GM21367 (cell line): Measurements from ENCODE around the gene KIFBP.
"Not testable (repeated sequence)": the region's sequence is repeated elsewhere in the genome, so short reads cannot be mapped to it uniquely, and the experiment has no call there.

ENCODE experiments used
- ATAC-seq: cut with Tn5 transposase; IDR thresholded peaks from one replicate; pipeline ENCODE4 v1.9.1; 2021; ENCODE audit not compliant: unreplicated experiment

Gene KIFBP, protein sequence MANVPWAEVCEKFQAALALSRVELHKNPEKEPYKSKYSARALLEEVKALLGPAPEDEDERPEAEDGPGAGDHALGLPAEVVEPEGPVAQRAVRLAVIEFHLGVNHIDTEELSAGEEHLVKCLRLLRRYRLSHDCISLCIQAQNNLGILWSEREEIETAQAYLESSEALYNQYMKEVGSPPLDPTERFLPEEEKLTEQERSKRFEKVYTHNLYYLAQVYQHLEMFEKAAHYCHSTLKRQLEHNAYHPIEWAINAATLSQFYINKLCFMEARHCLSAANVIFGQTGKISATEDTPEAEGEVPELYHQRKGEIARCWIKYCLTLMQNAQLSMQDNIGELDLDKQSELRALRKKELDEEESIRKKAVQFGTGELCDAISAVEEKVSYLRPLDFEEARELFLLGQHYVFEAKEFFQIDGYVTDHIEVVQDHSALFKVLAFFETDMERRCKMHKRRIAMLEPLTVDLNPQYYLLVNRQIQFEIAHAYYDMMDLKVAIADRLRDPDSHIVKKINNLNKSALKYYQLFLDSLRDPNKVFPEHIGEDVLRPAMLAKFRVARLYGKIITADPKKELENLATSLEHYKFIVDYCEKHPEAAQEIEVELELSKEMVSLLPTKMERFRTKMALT

GRCh38 chr10:68988530-68989316, at the start of gene KIFBP:
KIFBP (plus strand) TSS chr10:68988803; CDS start chr10:68988833, 30 bp downstream.
- ATAC-seq: peak; percentile 77

- ATAC-seq: no peak
These were observed 49.7 kb upstream of the KIFBP start for GRCh38 chr10:68938884-68939283.

DNA sequence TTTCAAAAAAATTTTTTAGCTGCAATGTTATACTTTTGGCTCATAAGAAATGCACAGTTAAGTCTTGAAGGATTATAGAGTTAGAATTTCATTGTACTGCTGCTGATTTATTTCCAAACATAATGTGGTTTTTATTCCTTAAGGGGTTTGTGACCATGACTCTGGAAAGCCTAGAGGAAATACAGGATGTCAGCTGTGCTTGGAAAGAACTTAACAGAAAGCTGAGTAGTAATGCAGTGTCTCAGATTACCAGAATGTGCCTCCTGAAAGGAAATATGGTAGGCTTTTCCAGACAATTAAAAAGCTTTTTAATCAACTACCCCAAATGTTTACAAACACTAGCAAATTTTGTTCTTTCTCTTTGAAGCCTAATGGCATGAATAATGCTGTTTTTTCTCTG, 47.7 kb upstream of the KIFBP start:
- not testable (repeated sequence) for ATAC-seq

DNA sequence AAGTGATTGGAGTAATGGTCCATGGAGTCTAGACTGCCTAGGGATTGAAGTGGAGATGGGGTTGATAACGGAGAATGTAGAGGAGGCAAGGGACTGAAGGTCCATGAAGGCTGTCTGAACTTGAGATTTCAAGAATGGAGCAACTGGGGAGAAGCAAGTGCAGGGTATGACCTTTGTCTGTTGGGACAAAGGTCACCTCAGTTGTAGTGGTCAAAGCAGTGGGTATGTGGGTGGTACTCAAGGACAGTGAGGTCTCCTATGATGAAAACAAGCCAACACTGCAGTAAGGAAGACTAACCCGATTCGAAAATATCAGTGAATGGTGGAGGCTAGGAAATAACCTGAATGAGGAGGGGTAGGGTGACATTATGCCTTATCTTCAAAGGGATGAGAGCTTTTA, 38.0 kb upstream of the KIFBP start:
- no peak for ATAC-seq

GRCh38 chr10:68954904-68955303, 33.7 kb upstream of the KIFBP start:
- ATAC-seq: no peak

GRCh38 chr10:68955355-68955831, 33.2 kb upstream of the KIFBP start:
- no peak for ATAC-seq

- peak; percentile 81 for ATAC-seq
These were observed 32.6 kb upstream of the KIFBP start, which contains the start of gene DDX21 for GRCh38 chr10:68955832-68956532. DDX21 (plus strand) TSS chr10:68956170; CDS start chr10:68956226, 56 bp downstream.

GRCh38 chr10:68957284-68957615, 31.4 kb upstream of the KIFBP start:
- ATAC-seq: no peak

- no peak for ATAC-seq
These were observed 30.9 kb upstream of the KIFBP start for GRCh38 chr10:68957654-68958053.

GRCh38 chr10:68959695-68960527, 28.7 kb upstream of the KIFBP start:
- ATAC-seq: no peak

- no peak for ATAC-seq
These were observed 25.5 kb upstream of the KIFBP start for GRCh38 chr10:68963151-68963550.

- no peak for ATAC-seq
These were observed 14.6 kb upstream of the KIFBP start for GRCh38 chr10:68973975-68974374.

DNA sequence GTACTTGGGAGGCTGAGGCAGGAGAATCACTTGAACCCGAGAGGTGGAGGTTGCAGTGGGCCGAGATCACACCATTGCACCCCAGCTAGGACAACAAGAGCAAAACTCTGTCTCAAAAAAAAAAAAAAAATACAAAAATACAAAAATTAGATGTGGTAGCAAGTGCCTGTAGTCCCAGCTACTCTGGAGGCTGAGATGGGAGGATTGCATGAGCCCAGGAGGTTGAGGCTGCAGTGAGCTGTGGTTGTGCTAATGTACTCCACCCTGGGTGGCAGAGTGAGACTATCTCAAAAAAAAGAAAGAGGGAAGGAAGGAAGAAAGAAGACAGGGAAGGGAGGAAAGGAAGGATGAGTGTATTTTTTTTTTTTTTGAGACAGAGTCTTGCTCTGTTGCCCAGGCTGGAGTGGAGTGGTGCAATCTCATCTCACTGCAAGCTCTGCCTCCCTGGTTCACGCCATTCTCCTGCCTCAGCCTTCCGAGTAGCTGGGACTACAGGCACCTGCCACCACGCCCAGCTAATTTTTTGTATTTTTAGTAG, 12.6 kb upstream of the KIFBP start:
- not testable (repeated sequence) for ATAC-seq

DNA sequence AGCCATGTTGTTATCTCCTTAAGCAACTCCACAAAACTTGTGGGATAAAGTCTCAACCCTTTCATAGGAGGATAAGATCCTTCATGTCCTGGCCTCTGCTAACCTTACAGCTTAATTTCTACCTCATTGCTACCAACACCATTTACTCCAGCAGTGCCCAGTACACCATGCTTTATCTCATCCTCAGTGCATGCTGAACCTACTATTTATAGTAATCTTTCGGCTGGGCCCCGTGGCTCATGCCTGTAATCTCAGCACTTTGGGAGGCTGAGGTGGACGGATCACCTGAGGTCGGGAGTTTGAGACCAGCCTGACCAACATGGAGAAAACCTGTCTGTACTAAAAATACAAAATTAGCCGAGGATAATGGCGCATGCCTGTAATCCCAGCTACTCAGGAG, 8.9 kb upstream of the KIFBP start:
- not testable (repeated sequence) for ATAC-seq

DNA sequence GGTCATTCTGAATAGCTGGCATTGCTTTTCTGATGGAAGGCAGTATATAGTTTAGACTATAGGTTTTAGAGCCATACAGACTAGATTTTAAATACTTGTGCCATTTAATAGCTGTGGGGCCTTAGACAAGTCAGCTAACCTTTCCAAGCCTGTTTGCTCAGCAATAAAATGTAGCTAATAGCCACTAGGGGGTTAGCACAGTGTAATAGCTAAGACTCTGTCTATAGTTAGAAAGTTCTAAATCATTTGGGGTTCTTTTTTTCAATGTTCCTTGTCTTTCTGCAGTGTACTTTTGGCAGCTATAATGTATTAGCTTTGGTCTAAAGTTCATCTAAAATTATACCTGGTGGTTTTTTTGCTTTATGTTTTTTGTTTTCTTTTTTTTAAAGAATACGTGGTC, 7.5 kb upstream of the KIFBP start:
- no peak for ATAC-seq

DNA sequence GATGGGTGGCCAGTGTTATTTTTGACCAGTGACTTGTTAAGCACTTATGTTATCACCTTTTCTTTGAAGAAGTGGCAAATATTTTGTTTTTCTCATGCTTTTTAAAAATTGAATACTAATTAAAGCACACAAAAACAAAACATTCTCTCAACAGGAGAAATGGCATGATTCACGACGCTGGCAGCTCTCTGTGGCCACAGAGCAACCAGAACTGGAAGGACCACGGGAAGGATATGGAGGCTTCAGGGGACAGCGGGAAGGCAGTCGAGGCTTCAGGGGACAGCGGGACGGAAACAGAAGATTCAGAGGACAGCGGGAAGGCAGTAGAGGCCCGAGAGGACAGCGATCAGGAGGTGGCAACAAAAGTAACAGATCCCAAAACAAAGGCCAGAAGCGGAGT, 6.2 kb upstream of the KIFBP start:
- no peak for ATAC-seq

DNA sequence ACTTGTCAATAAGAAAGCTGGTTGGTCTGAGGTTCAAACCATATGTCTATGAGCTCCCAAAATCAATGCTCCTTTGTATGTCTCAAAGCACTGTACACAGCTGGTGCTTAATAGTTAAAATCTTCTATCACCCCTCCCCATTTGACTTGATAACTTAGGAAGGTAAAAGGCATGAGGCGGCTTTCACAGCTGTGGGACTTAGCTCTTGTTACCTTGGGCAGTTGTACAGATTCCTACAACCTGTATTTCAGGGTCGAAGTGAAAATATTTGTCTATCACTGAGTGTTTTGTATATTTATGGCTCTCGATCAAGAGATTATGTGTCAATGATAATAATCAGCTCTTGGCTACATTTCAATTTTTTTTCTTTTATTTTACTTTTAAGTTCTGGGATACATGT, 992 bp upstream of the KIFBP start:
- no peak for ATAC-seq

GRCh38 chr10:68989317-68989990, 851 bp downstream of the KIFBP start:
- ATAC-seq: no peak
